H1 (cell line): ENCODE data around the gene FEZF1. TPM values are rescaled to one million over a fixed set of nuclear protein-coding genes. Genes with fewer than 3 reads are reported as not detected.

ENCODE experiments used
- CTCF ChIA-PET: fragments of 300-600 bp; sonication (Branson Sonifier 250); formaldehyde crosslinking; loops from one replicate; lab custom pipeline; 2021; ENCODE audit not compliant: partially characterized antibody; lab: Charles Lee
- POLR2A ChIA-PET: fragments of 300-600 bp; sonication (Branson Sonifier 250); formaldehyde crosslinking; loops from one replicate; lab custom pipeline; 2021; ENCODE audit warnings: inconsistent platforms; ENCODE audit not compliant: partially characterized antibody; lab: Charles Lee
- DNase-seq, 2 experiments: peaks; one replicate each; pipeline versions ENCODE4 v3.0.0 to v3.0.0-alpha.2; 2010 to 2022; ENCODE audit warnings: low spot score in 2 of 2, low read depth in 1 of 2, mixed read lengths in 1 of 2
- FAIRE-seq: peaks from 2 replicates; lab custom pipeline; 2011; peaks lifted over from hg19 to GRCh38; lab: Jason Lieb, UNC
- H2AFZ ChIP-seq: 2 replicates; pipeline ENCODE4 v1.8.1; 2012; ENCODE audit warnings: low read length, inconsistent platforms
- H2AK5ac ChIP-seq: 2 replicates; pipeline ENCODE4 v1.6.1; 2013; ENCODE audit warnings: low read depth, low read length
- H2BK120ac ChIP-seq: replicated peaks from 2 replicates; pipeline ENCODE3; 2013; ENCODE audit warnings: low read depth, low read length, inconsistent platforms
- H2BK12ac ChIP-seq: 2 replicates; pipeline ENCODE4 v1.6.1; 2013; ENCODE audit warnings: low read depth, low read length
- H2BK15ac ChIP-seq: 2 replicates; pipeline ENCODE4 v1.6.1; 2013; ENCODE audit warnings: low read length
- H2BK20ac ChIP-seq: 2 replicates; pipeline ENCODE4 v1.6.1; 2013; ENCODE audit warnings: low read length
- H2BK5ac ChIP-seq: 2 replicates; pipeline ENCODE4 v1.6.1; 2013; ENCODE audit warnings: low read depth, low read length
- H3K14ac ChIP-seq: 2 replicates; pipeline ENCODE4 v1.6.1; 2013; ENCODE audit warnings: inconsistent platforms; ENCODE audit not compliant: insufficient read length
- H3K18ac ChIP-seq: 2 replicates; pipeline ENCODE4 v1.6.1; 2013; ENCODE audit warnings: low read length; ENCODE audit errors: extremely low read depth
- H3K23ac ChIP-seq: 2 replicates; pipeline ENCODE4 v1.6.1; 2013; ENCODE audit warnings: inconsistent platforms; ENCODE audit not compliant: insufficient read length
- H3K23me2 ChIP-seq: 2 replicates; pipeline ENCODE4 v1.6.1; 2013; ENCODE audit warnings: low read depth, low read length
- H3K27ac ChIP-seq: 2 replicates; pipeline ENCODE4 v1.6.1; 2011; ENCODE audit warnings: low read depth, low read length, inconsistent platforms
- H3K27me3 ChIP-seq, 4 experiments: replicated peaks in 1 of 4; 1 replicate in 1 of 4; 2 replicates in 3 of 4; pipeline versions ENCODE4 v1.6.1 to v1.8.1; 2011 to 2013; ENCODE audit warnings: low read length in 3 of 4, mild to moderate bottlenecking in 3 of 4, inconsistent platforms in 2 of 4, mixed read lengths in 2 of 4, moderate library complexity in 1 of 4; ENCODE audit not compliant: control insufficient read depth in 3 of 4, insufficient read depth in 3 of 4; ENCODE audit errors: extremely low read depth in 1 of 4
- H3K36me3 ChIP-seq, 4 experiments: 2 replicates each; pipeline versions ENCODE4 v1.6.1 to v1.8.1; 2011 to 2013; ENCODE audit warnings: mild to moderate bottlenecking in 4 of 4, low read length in 3 of 4, moderate library complexity in 2 of 4, control low read depth in 1 of 4, inconsistent platforms in 1 of 4; ENCODE audit not compliant: insufficient read depth in 4 of 4, control insufficient read depth in 2 of 4
- H3K4ac ChIP-seq: replicated peaks from 2 replicates; pipeline ENCODE3; 2013; ENCODE audit warnings: low read length, low read depth, mixed read lengths, inconsistent platforms; ENCODE audit not compliant: insufficient read length
- H3K4me1 ChIP-seq, 4 experiments: replicated peaks in 1 of 4; 1 replicate in 1 of 4; 2 replicates in 3 of 4; pipeline versions ENCODE4 v1.6.1 to v1.8.1; 2011 to 2013; ENCODE audit warnings: low read length in 3 of 4, inconsistent platforms in 2 of 4, mixed read lengths in 1 of 4; ENCODE audit not compliant: insufficient read depth in 4 of 4, control insufficient read depth in 3 of 4
- H3K4me2 ChIP-seq, 2 experiments: 2 replicates each; pipeline versions ENCODE4 v1.6.1 to v1.8.1; 2011 to 2013; ENCODE audit warnings: low read depth in 2 of 2, low read length in 2 of 2, control low read depth in 1 of 2, inconsistent platforms in 1 of 2, mild to moderate bottlenecking in 1 of 2; ENCODE audit not compliant: insufficient read depth in 1 of 2
- H3K4me3 ChIP-seq, 4 experiments: fragments of 200-600, 300-600 bp in 1 of 4; sonication (generic), shearing (Covaris generic), sonication (Bioruptor Twin) in 1 of 4; 2 replicates each; pipeline versions ENCODE4 v1.5.1 to v1.8.1; 2011 to 2016; ENCODE audit warnings: low read length in 4 of 4, low read depth in 3 of 4, control low read depth in 2 of 4, inconsistent platforms in 2 of 4, mild to moderate bottlenecking in 2 of 4, mixed read lengths in 1 of 4, moderate library complexity in 1 of 4; ENCODE audit not compliant: insufficient read depth in 2 of 4; ENCODE audit errors: extremely low read depth in 1 of 4
- H3K56ac ChIP-seq: replicated peaks from 2 replicates; pipeline ENCODE3; 2013; ENCODE audit warnings: low read depth, mild to moderate bottlenecking, mixed read lengths, low read length, inconsistent platforms; ENCODE audit not compliant: insufficient read length
- H3K79me1 ChIP-seq: 2 replicates; pipeline ENCODE4 v1.6.1; 2013; ENCODE audit warnings: low read depth, low read length, control low read depth
- H3K79me2 ChIP-seq, 2 experiments: 2 replicates each; pipeline versions ENCODE4 v1.6.1 to v1.8.1; 2012 to 2013; ENCODE audit warnings: low read length in 2 of 2, mild to moderate bottlenecking in 2 of 2, inconsistent platforms in 1 of 2; ENCODE audit not compliant: insufficient read depth in 2 of 2, control insufficient read depth in 1 of 2
- H3K9ac ChIP-seq, 4 experiments: replicated peaks in 1 of 4; 1 replicate in 1 of 4; 2 replicates in 3 of 4; pipeline versions ENCODE4 v1.6.1 to v1.8.1; 2011 to 2013; ENCODE audit warnings: low read depth in 3 of 4, low read length in 3 of 4, control low read depth in 2 of 4, mild to moderate bottlenecking in 2 of 4, moderate library complexity in 2 of 4, inconsistent platforms in 1 of 4; ENCODE audit errors: extremely low read depth in 1 of 4
- H3K9me3 ChIP-seq, 2 experiments: 2 replicates each; pipeline versions ENCODE4 v1.6.1 to v1.8.1; 2012 to 2013; ENCODE audit warnings: mild to moderate bottlenecking in 2 of 2, moderate library complexity in 2 of 2, control low read depth in 1 of 2, inconsistent platforms in 1 of 2, low read depth in 1 of 2, low read length in 1 of 2, mixed read lengths in 1 of 2; ENCODE audit not compliant: insufficient read depth in 2 of 2
- H4K20me1 ChIP-seq, 2 experiments: replicated peaks in 1 of 2; 2 replicates each; pipeline versions ENCODE3 to v1.8.1; 2011 to 2013; ENCODE audit warnings: inconsistent platforms in 2 of 2, low read length in 2 of 2, mild to moderate bottlenecking in 1 of 2; ENCODE audit not compliant: insufficient read depth in 2 of 2, control insufficient read depth in 1 of 2
- H4K5ac ChIP-seq: 2 replicates; pipeline ENCODE4 v1.6.1; 2013; ENCODE audit warnings: low read length, low read depth, mixed read lengths, inconsistent platforms; ENCODE audit not compliant: insufficient read length
- H4K8ac ChIP-seq: 2 replicates; pipeline ENCODE4 v1.8.0; 2013; ENCODE audit warnings: mild to moderate bottlenecking, moderate library complexity, low read length, inconsistent platforms; ENCODE audit not compliant: insufficient read depth; ENCODE audit errors: extremely low read depth
- H4K91ac ChIP-seq: replicated peaks from 2 replicates; pipeline ENCODE3; 2013; ENCODE audit warnings: low read length, mixed read lengths, inconsistent platforms; ENCODE audit not compliant: insufficient read length
- SP1 ChIP-seq: IDR thresholded peaks from 2 replicates; pipeline ENCODE4 v1.6.1; 2011; ENCODE audit warnings: low read depth, low read length
- WGBS, 2 experiments: shearing (Covaris generic) in 1 of 2; methylation state at CpG; one replicate each; pipeline versions ENCODE4 v1.1.6 to v1.1.7; 2013 to 2015; ENCODE audit warnings: low lambda C conversion rate in 2 of 2, mixed read lengths in 2 of 2, inconsistent platforms in 1 of 2, low coverage in 1 of 2, missing lambda C conversion rate in 1 of 2; ENCODE audit not compliant: insufficient replicate concordance in 2 of 2, insufficient coverage in 1 of 2, insufficient read length in 1 of 2; ENCODE audit errors: extremely low coverage in 1 of 2, missing lambda C conversion rate in 1 of 2; 5-methylcytosine and 5-hydroxymethylcytosine counted together
- polyA plus RNA-seq, 7 experiments: library from polyadenylated mRNA; depleted of rRNA in 3 of 7; stranded (reverse) in 5 of 7; unstranded in 2 of 7; fragments of >200 nt in 5 of 7; fragments of 200-250 nt in 2 of 7; gene quantifications; 1 replicate in 5 of 7; 2 replicates in 1 of 7; 4 replicates in 1 of 7; pipeline versions ENCODE4 v1.2.1 to v1.2.3, GENCODE V29; 2011 to 2013; ENCODE audit warnings: missing spikeins in 2 of 7, mixed read lengths in 2 of 7
- total RNA-seq: library from RNA; stranded (reverse); fragmentation: NEBNext Ultra II Directional; extraction: Animal tissue kit (Norgen Biotek cat#: 25700); gene quantifications from 2 replicates; pipeline ENCODE4 v1.2.1, GENCODE V29; 2021

Gene FEZF1
- total and polyA plus RNA-seq, 2 of the 8 experiments (the other 6 are each of a cell fraction or from before 2014, with no cell fraction given), result 10.6 to 15.7 TPM

GRCh38 chr7:122258971-122259370, 45.6 kb downstream of the FEZF1 start:
- Histone ChIP-seq H3K4ac (no peak overlapping the region), H3K27me3 (peaks cover 0 to 1% (median 0%) of the 10 kb centered on the region in 4 experiments; a peak in 1 of 7 replicates), H2AK5ac (no peak overlapping the region)
- no peak for TF ChIP-seq SP1

More at GRCh38 chr7:122258971-122259370, 45.6 kb downstream of the FEZF1 start:
- H3K14ac ChIP-seq, result no peak overlapping the region
- no peaks in the 10 kb centered on the region for H3K23me2 ChIP-seq
- no peak overlapping the region for H3K56ac ChIP-seq
- no peak overlapping the region for H3K9ac ChIP-seq
- H4K91ac ChIP-seq, result no peak overlapping the region
- no peaks in the 10 kb centered on the region for H3K36me3 ChIP-seq
- no peak for FAIRE-seq
- H4K5ac ChIP-seq, result no peak overlapping the region
- H2AFZ ChIP-seq, result no peak overlapping the region
- no peaks in the 10 kb centered on the region for H4K20me1 ChIP-seq
- no peak overlapping the region for H3K23ac ChIP-seq
- H3K4me3 ChIP-seq, result no peak overlapping the region
- H3K4me1 ChIP-seq, result peaks cover 6 to 23% (median 22%) of the 10 kb centered on the region in 4 experiments; a peak in 5 of 7 replicates
- no peak overlapping the region for H3K18ac ChIP-seq
- H3K4me2 ChIP-seq, result no peak overlapping the region
- H2BK20ac ChIP-seq, result no peak overlapping the region
- WGBS, 2 experiments, result 88% methylated on average over 2 of the region's 2 CpGs; no CpG with 5 or more reads in 1 of the 2 experiments
- no peak overlapping the region for H2BK15ac ChIP-seq
- ChIA-PET CTCF (interaction anchor here (0.7 to 0.8 kb wide), 2 partner anchors 10 to 14 kb away, joined by 3 to 4 read pairs; no protein-coding TSS in a partner anchor), POLR2A (no interaction called here)
- no peaks in the 10 kb centered on the region for H3K79me2 ChIP-seq
- H3K27ac ChIP-seq, result no peak overlapping the region
- no peak overlapping the region for H2BK120ac ChIP-seq
- H3K79me1 ChIP-seq, result no peaks in the 10 kb centered on the region
- no peak overlapping the region for H2BK5ac ChIP-seq
- no peak for DNase-seq
- no peaks in the 10 kb centered on the region for H3K9me3 ChIP-seq
- H4K8ac ChIP-seq, result no peak overlapping the region
- no peak overlapping the region for H2BK12ac ChIP-seq
